HepG2 (cell line): Measurements from ENCODE around the gene LLGL2. TPM values are rescaled to one million over a fixed set of nuclear protein-coding genes. Genes with fewer than 3 reads are reported as not detected.

ENCODE experiments used
- ADNP ChIP-seq: sonication (generic); formaldehyde crosslinking; IDR thresholded peaks from 2 replicates; pipeline ENCODE4 v1.4.0; 2020; ENCODE audit warnings: missing genetic modification reagents
- CAMTA2 ChIP-seq: sonication (generic); formaldehyde crosslinking; IDR thresholded peaks from 2 replicates; pipeline ENCODE4 v1.4.0; 2020; ENCODE audit warnings: mild to moderate bottlenecking, missing genetic modification reagents, borderline replicate concordance
- EP300 ChIP-seq, 3 experiments: sonication (generic) in 1 of 3; formaldehyde crosslinking in 1 of 3; IDR thresholded peaks; 2 replicates each; pipeline versions ENCODE4 v1.5.1 to v1.6.1; 2011 to 2020; ENCODE audit warnings: low read depth in 2 of 3, low read length in 2 of 3, borderline replicate concordance in 1 of 3, improper control_type of control experiment in 1 of 3, mild to moderate bottlenecking in 1 of 3, missing genetic modification reagents in 1 of 3, moderate library complexity in 1 of 3
- HNF4A ChIP-seq: sonication (generic); formaldehyde crosslinking; IDR thresholded peaks from 2 replicates; pipeline ENCODE4 v1.4.0; 2020; ENCODE audit warnings: missing genetic modification reagents
- NFYC ChIP-seq: IDR thresholded peaks from 2 replicates; pipeline ENCODE4 v1.6.1; 2016; ENCODE audit warnings: missing genetic modification reagents, missing compliant biosample characterization
- RBAK ChIP-seq: sonication (generic); formaldehyde crosslinking; IDR thresholded peaks from 2 replicates; pipeline ENCODE4 v1.5.1; 2020; ENCODE audit warnings: mild to moderate bottlenecking, missing genetic modification reagents
- REXO4 ChIP-seq: sonication (generic); formaldehyde crosslinking; IDR thresholded peaks from 2 replicates; pipeline ENCODE4 v1.8.0; 2022; ENCODE audit warnings: missing genetic modification reagents, mild to moderate bottlenecking, borderline replicate concordance
- ZNF143 ChIP-seq: sonication (generic); formaldehyde crosslinking; IDR thresholded peaks from 2 replicates; pipeline ENCODE4 v1.4.0; 2020; ENCODE audit warnings: missing genetic modification reagents
- ZNF180 ChIP-seq: sonication (generic); formaldehyde crosslinking; IDR thresholded peaks from 2 replicates; pipeline ENCODE4 v1.4.0; 2020; ENCODE audit warnings: low read depth, missing genetic modification reagents, borderline replicate concordance
- ZNF329 ChIP-seq: sonication (generic); formaldehyde crosslinking; IDR thresholded peaks from 2 replicates; pipeline ENCODE4 v1.9.0; 2021; ENCODE audit warnings: low read depth, mild to moderate bottlenecking, missing genetic modification reagents
- ZNF549 ChIP-seq: sonication (generic); formaldehyde crosslinking; IDR thresholded peaks from 2 replicates; pipeline ENCODE4 v1.5.0; 2020; ENCODE audit warnings: missing genetic modification reagents
- ZNF562 ChIP-seq: sonication (generic); formaldehyde crosslinking; IDR thresholded peaks from 2 replicates; pipeline ENCODE4 v1.8.0; 2022; ENCODE audit warnings: missing genetic modification reagents, borderline replicate concordance
- ZNF674 ChIP-seq: sonication (generic); formaldehyde crosslinking; IDR thresholded peaks from 2 replicates; pipeline ENCODE4 v1.5.0; 2020; ENCODE audit warnings: low read depth, mild to moderate bottlenecking, missing genetic modification reagents
- ZSCAN30 ChIP-seq: sonication (generic); formaldehyde crosslinking; IDR thresholded peaks from 2 replicates; pipeline ENCODE4 v1.5.0; 2020; ENCODE audit warnings: mild to moderate bottlenecking, missing genetic modification reagents
- polyA plus RNA-seq, 8 experiments: library from polyadenylated mRNA; depleted of rRNA in 3 of 8; stranded (reverse) in 7 of 8; unstranded in 1 of 8; fragments of >200 nt; fragmentation: Illumina TruSeq in 4 of 8; extraction: Trizol in 4 of 8; gene quantifications; 2 replicates each; pipeline versions ENCODE4 v1.2.1 to v1.2.3, GENCODE V29; 2011 to 2016; ENCODE audit warnings: low read depth in 4 of 8, missing spikeins in 1 of 8, mixed read lengths in 1 of 8; ENCODE audit not compliant: insufficient read depth in 1 of 8
- total RNA-seq, 5 experiments: library from RNA; depleted of rRNA; stranded (reverse); fragments of >200 nt; fragmentation: Illumina TruSeq; extraction: Trizol; gene quantifications; 2 replicates each; pipeline ENCODE4 v1.2.3, GENCODE V29; 2016; ENCODE audit warnings: low read depth in 1 of 5
- TF ChIP-seq, protein P1 (sequence below): sonication (generic); formaldehyde crosslinking; IDR thresholded peaks from 2 replicates; pipeline ENCODE4 v1.5.1; 2020; ENCODE audit warnings: mild to moderate bottlenecking, missing genetic modification reagents
- TF ChIP-seq, protein P2 (sequence below): fragments of 450-650 bp; IDR thresholded peaks from 2 replicates; pipeline ENCODE4 v1.6.1; 2016
- TF ChIP-seq, protein P3 (sequence below), 2 experiments: IDR thresholded peaks; 2 replicates each; pipeline ENCODE4 v1.6.1; 2011 to 2012; ENCODE audit warnings: low read length in 2 of 2, borderline replicate concordance in 1 of 2, low read depth in 1 of 2, mild to moderate bottlenecking in 1 of 2, moderate library complexity in 1 of 2
- TF ChIP-seq, protein P4 (sequence below): sonication (generic); formaldehyde crosslinking; IDR thresholded peaks from 2 replicates; pipeline ENCODE4 v1.9.0; 2021; ENCODE audit warnings: missing genetic modification reagents, mild to moderate bottlenecking, borderline replicate concordance

LLGL2 gene
- total and polyA plus RNA-seq, 2 of the 13 experiments (the other 11 are each of a cell fraction or from before 2014, with no cell fraction given) = 83.0 to 86.7 TPM

DNA sequence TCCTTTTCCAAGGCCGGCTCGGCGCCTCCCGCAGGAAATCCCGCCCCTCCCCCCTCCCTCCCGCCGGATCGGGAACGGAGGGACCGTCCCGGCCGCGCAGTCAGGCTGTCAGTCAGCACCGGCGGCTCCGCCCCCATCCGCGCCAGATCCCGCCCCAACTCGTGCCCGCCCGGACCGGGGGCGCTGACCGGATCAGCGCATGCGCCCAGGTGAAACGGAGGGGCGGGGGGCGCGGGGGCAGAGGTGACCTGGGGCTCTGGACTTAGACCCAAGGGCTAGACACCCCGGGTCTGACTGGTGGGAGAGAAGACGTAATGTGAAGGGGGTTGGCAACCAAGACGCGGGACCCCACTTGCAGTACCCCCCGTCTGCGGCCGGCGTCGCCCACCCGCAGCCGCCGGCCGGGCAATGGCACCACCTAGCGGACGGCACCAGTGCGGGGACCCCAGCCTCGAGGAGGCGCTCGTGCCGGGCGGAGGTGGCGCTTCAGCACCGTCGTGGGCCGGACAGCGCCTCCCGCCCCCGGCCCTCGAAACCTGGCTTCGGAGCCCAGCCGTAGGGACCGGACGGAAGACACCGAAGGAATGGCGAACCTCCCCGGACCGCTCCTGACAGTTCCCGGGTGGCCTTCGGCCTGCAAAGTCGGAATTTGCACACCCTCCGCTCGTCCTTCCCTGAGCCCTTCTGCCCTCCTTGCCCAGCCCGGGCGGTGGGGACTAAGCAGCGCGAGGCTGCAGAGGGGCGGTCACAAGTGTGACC, 9.8 kb upstream of the LLGL2 start, which contains the start of gene CASKIN2 (continued):
- TF ChIP-seq, protein P1, sequence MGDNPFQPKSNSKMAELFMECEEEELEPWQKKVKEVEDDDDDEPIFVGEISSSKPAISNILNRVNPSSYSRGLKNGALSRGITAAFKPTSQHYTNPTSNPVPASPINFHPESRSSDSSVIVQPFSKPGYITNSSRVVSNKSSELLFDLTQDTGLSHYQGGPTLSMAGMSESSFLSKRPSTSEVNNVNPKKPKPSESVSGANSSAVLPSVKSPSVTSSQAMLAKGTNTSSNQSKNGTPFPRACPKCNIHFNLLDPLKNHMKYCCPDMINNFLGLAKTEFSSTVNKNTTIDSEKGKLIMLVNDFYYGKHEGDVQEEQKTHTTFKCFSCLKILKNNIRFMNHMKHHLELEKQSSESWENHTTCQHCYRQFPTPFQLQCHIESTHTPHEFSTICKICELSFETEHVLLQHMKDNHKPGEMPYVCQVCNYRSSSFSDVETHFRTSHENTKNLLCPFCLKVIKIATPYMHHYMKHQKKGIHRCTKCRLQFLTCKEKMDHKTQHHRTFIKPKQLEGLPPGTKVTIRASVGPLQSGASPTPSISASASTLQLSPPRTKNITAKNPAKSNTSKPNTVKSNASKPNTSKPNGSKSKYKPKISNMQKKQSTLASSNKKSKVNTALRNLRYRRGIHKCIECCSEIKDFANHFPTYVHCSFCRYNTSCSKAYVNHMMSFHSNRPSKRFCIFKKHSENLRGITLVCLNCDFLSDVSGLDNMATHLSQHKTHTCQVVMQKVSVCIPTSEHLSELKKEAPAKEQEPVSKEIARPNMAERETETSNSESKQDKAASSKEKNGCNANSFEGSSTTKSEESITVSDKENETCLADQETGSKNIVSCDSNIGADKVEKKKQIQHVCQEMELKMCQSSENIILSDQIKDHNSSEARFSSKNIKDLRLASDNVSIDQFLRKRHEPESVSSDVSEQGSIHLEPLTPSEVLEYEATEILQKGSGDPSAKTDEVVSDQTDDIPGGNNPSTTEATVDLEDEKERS = peak; percentile 96
- TF ChIP-seq REXO4 (CRISPR knock-in tag) (peak; percentile 77), CAMTA2 (CRISPR knock-in tag) (peak; percentile 99), RBAK (0 out of 2 replicates have a peak, but pooled peaks have one; percentile 19), ZNF562 (no peak), HNF4A (CRISPR knock-in tag) (peak; percentile 49; the same call in 1 of the 2 replicates), ZNF143 (CRISPR knock-in tag) (no peak; the same call in 1 of the 2 replicates), ZNF180 (CRISPR knock-in tag) (no peak), EP300 (IDR thresholded peaks at IDR 0.05; ENCODE audit: low read depth in 2 of 2, low read length in 2 of 2) (0 out of 4 replicates have a peak, but pooled peaks of 1 of the 2 experiments have one; percentile 4), EP300 (CRISPR knock-in tag; IDR thresholded peaks at IDR 0.05; ENCODE audit: borderline replicate concordance) (no peak; the same call in 1 of the 2 replicates), ZNF674 (CRISPR knock-in tag) (no peak), ADNP (CRISPR knock-in tag) (peak; percentile 83; the same call in 1 of the 2 replicates), ZNF549 (CRISPR knock-in tag) (no peak), ZSCAN30 (CRISPR knock-in tag) (peak; percentile 98; the same call in 1 of the 2 replicates), NFYC (CRISPR knock-in tag) (peak; percentile 65), ZNF329 (CRISPR knock-in tag) (peak; percentile 64)
- TF ChIP-seq, protein P2, sequence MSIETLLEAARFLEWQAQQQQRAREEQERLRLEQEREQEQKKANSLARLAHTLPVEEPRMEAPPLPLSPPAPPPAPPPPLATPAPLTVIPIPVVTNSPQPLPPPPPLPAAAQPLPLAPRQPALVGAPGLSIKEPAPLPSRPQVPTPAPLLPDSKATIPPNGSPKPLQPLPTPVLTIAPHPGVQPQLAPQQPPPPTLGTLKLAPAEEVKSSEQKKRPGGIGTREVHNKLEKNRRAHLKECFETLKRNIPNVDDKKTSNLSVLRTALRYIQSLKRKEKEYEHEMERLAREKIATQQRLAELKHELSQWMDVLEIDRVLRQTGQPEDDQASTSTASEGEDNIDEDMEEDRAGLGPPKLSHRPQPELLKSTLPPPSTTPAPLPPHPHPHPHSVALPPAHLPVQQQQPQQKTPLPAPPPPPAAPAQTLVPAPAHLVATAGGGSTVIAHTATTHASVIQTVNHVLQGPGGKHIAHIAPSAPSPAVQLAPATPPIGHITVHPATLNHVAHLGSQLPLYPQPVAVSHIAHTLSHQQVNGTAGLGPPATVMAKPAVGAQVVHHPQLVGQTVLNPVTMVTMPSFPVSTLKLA = peak; percentile 70
- TF ChIP-seq, protein P3, sequence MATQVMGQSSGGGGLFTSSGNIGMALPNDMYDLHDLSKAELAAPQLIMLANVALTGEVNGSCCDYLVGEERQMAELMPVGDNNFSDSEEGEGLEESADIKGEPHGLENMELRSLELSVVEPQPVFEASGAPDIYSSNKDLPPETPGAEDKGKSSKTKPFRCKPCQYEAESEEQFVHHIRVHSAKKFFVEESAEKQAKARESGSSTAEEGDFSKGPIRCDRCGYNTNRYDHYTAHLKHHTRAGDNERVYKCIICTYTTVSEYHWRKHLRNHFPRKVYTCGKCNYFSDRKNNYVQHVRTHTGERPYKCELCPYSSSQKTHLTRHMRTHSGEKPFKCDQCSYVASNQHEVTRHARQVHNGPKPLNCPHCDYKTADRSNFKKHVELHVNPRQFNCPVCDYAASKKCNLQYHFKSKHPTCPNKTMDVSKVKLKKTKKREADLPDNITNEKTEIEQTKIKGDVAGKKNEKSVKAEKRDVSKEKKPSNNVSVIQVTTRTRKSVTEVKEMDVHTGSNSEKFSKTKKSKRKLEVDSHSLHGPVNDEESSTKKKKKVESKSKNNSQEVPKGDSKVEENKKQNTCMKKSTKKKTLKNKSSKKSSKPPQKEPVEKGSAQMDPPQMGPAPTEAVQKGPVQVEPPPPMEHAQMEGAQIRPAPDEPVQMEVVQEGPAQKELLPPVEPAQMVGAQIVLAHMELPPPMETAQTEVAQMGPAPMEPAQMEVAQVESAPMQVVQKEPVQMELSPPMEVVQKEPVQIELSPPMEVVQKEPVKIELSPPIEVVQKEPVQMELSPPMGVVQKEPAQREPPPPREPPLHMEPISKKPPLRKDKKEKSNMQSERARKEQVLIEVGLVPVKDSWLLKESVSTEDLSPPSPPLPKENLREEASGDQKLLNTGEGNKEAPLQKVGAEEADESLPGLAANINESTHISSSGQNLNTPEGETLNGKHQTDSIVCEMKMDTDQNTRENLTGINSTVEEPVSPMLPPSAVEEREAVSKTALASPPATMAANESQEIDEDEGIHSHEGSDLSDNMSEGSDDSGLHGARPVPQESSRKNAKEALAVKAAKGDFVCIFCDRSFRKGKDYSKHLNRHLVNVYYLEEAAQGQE (IDR thresholded peaks at IDR 0.05; ENCODE audit: borderline replicate concordance in 1 of 2, low read depth in 1 of 2, low read length in 2 of 2) = peak in 1 of 2 experiments; percentile 98; a peak in 2 of 4 replicates
- TF ChIP-seq, protein P4, sequence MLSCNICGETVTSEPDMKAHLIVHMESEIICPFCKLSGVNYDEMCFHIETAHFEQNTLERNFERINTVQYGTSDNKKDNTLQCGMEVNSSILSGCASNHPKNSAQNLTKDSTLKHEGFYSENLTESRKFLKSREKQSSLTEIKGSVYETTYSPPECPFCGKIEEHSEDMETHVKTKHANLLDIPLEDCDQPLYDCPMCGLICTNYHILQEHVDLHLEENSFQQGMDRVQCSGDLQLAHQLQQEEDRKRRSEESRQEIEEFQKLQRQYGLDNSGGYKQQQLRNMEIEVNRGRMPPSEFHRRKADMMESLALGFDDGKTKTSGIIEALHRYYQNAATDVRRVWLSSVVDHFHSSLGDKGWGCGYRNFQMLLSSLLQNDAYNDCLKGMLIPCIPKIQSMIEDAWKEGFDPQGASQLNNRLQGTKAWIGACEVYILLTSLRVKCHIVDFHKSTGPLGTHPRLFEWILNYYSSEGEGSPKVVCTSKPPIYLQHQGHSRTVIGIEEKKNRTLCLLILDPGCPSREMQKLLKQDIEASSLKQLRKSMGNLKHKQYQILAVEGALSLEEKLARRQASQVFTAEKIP (CRISPR knock-in tag) = 0 out of 2 replicates have a peak, but pooled peaks have one; percentile 83
